ENCODE data around the gene PLA2G3.

DNA sequence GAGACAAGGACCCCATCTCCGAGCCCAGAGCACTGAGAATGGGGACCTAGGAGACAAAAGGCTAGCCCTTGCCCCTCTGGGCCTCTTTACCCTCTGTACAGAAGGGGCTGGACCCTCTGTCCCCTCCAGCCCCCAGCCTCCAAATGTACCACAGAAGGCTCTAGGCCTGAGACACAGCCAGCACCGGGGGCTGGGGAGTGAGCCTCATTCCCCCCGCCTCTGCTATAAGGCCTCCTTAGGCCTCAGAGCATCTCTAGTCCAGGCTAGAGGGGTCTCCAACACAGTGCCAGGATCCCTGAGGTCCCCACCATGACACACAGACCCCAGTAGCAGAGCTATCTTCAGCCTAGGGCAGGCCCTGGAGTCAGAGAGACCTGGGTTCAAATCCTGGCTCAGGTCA is 54.4 kb downstream of the PLA2G3 start:
- TF ChIP-seq POLR2AphosphoS5 (IDR thresholded peaks at IDR 0.05; ENCODE audit: insufficient read depth in 1 of 2, low read depth in 1 of 2) = no peak
- TF ChIP-seq, protein P1, sequence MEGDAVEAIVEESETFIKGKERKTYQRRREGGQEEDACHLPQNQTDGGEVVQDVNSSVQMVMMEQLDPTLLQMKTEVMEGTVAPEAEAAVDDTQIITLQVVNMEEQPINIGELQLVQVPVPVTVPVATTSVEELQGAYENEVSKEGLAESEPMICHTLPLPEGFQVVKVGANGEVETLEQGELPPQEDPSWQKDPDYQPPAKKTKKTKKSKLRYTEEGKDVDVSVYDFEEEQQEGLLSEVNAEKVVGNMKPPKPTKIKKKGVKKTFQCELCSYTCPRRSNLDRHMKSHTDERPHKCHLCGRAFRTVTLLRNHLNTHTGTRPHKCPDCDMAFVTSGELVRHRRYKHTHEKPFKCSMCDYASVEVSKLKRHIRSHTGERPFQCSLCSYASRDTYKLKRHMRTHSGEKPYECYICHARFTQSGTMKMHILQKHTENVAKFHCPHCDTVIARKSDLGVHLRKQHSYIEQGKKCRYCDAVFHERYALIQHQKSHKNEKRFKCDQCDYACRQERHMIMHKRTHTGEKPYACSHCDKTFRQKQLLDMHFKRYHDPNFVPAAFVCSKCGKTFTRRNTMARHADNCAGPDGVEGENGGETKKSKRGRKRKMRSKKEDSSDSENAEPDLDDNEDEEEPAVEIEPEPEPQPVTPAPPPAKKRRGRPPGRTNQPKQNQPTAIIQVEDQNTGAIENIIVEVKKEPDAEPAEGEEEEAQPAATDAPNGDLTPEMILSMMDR (IDR thresholded peaks at IDR 0.05) = no peak

Measured in vagina (tissue), 2 donors.